H1 (cell line): ENCODE results near the gene MTARC2.

Experiments
- BACH1 ChIP-seq: IDR thresholded peaks from 2 replicates; pipeline ENCODE4 v1.6.1; 2012; ENCODE audit warnings: low read length, improper control_type of control experiment
- BRCA1 ChIP-seq: IDR thresholded peaks from 2 replicates; pipeline ENCODE4 v1.6.1; 2012; ENCODE audit warnings: low read depth, low read length, improper control_type of control experiment
- CTCF ChIP-seq, 3 experiments: IDR thresholded peaks; 1 replicate in 2 of 3; 2 replicates in 1 of 3; pipeline versions ENCODE4 v1.5.1 to v1.6.1; 2011; ENCODE audit warnings: low read length in 3 of 3, mild to moderate bottlenecking in 3 of 3, inconsistent platforms in 2 of 3, low read depth in 1 of 3, moderate library complexity in 1 of 3; ENCODE audit not compliant: insufficient read depth in 1 of 3; ENCODE audit errors: control extremely low read depth in 1 of 3
- EZH2 ChIP-seq: fragments of 200-600 bp; sonication (generic); IDR thresholded peaks from 2 replicates; pipeline ENCODE4 v1.7.1; 2012; ENCODE audit warnings: low read depth, mild to moderate bottlenecking, moderate library complexity, low read length, inconsistent platforms; ENCODE audit not compliant: severe bottlenecking
- JUN ChIP-seq: IDR thresholded peaks from 2 replicates; pipeline ENCODE4 v1.6.1; 2011; ENCODE audit warnings: low read depth, mild to moderate bottlenecking, improper control_type of control experiment, low read length
- KDM1A ChIP-seq: fragments of 200-600, 300-600 bp; sonication (generic); IDR thresholded peaks from 2 replicates; pipeline ENCODE4 v1.7.1; 2016; ENCODE audit warnings: mild to moderate bottlenecking, low read length, borderline replicate concordance
- KDM4A ChIP-seq: IDR thresholded peaks from one replicate; pipeline ENCODE4 v1.7.1; 2012; ENCODE audit warnings: low read depth, mild to moderate bottlenecking, moderate library complexity, low read length, inconsistent platforms; ENCODE audit not compliant: severe bottlenecking
- KDM5A ChIP-seq: fragments of 200-600 bp; IDR thresholded peaks from 2 replicates; pipeline ENCODE4 v1.7.1; 2012; ENCODE audit warnings: mild to moderate bottlenecking, low read length, inconsistent platforms, mixed read lengths
- POLR2A ChIP-seq, 2 experiments: IDR thresholded peaks; 1 replicate in 1 of 2; 2 replicates in 1 of 2; pipeline ENCODE4 v1.6.1; 2011; ENCODE audit warnings: low read depth in 2 of 2, low read length in 2 of 2, mild to moderate bottlenecking in 2 of 2; ENCODE audit errors: control extremely low read depth in 1 of 2
- RFX5 ChIP-seq: IDR thresholded peaks from 2 replicates; pipeline ENCODE4 v1.6.1; 2011; ENCODE audit warnings: low read depth, low read length, improper control_type of control experiment, borderline replicate concordance
- SP1 ChIP-seq: IDR thresholded peaks from 2 replicates; pipeline ENCODE4 v1.6.1; 2011; ENCODE audit warnings: low read depth, low read length

GRCh38 chr1:220747437-220748088 lies 559 bp upstream of the MTARC2 start:
- no peak for TF ChIP-seq KDM4A
- no peak for TF ChIP-seq RFX5
- TF ChIP-seq CTCF (IDR thresholded peaks at IDR 0.05; ENCODE audit: control extremely low read depth in 1 of 3, insufficient read depth in 1 of 3, low read depth in 1 of 3, low read length in 3 of 3), result peak in 1 of 3 experiments; percentile 9; a peak in 1 of 4 replicates
- no peak for TF ChIP-seq KDM1A
- no peak for TF ChIP-seq SP1
- TF ChIP-seq BACH1, result no peak
- TF ChIP-seq KDM5A, result no peak
- TF ChIP-seq EZH2, result no peak
- TF ChIP-seq POLR2A (IDR thresholded peaks at IDR 0.05; ENCODE audit: control extremely low read depth in 1 of 2, low read depth in 2 of 2, low read length in 2 of 2), result no peak
- TF ChIP-seq JUN, result no peak
- no peak for TF ChIP-seq BRCA1
